Gastrocnemius medialis (tissue), 4 donors: ENCODE measurements around the gene TBL1X. TPM values are rescaled to one million over a fixed set of nuclear protein-coding genes. Genes with fewer than 3 reads are reported as not detected.

Experiments used
- ATAC-seq, 2 donors: fragments of 150-250 bp; one replicate each; pipeline ENCODE4 v1.9.1; 2016
- DNase-seq, 2 donors: peaks; one replicate each; pipeline ENCODE4 v3.0.0-alpha.2; 2019
- H3K27ac ChIP-seq, 4 donors: fragments of 200-600 bp; sonication (generic); 1 replicate in 1 of 4; 2 replicates in 3 of 4; pipeline ENCODE4 v1.5.1; 2016 to 2018; ENCODE audit warnings: mild to moderate bottlenecking in 2 of 4, moderate library complexity in 1 of 4
- H3K27me3 ChIP-seq, 3 donors: fragments of 200-600 bp; sonication (generic) in 2 of 3; 1 replicate in 1 of 3; 2 replicates in 2 of 3; pipeline versions ENCODE4 v1.5.1 to v1.6.0; 2016 to 2019; ENCODE audit warnings: mild to moderate bottlenecking in 1 of 3, moderate library complexity in 1 of 3
- H3K36me3 ChIP-seq, 2 donors: fragments of 200-600 bp; sonication (generic) in 1 of 2; one replicate each; pipeline ENCODE4 v1.5.1; 2017 to 2018
- H3K4me1 ChIP-seq, 2 donors: fragments of 200-600 bp; sonication (generic) in 1 of 2; one replicate each; pipeline ENCODE4 v1.5.1; 2016 to 2017; ENCODE audit warnings: mild to moderate bottlenecking in 2 of 2
- H3K4me3 ChIP-seq, 4 donors: fragments of 200-600 bp; sonication (generic) in 3 of 4; 1 replicate in 1 of 4; 2 replicates in 3 of 4; pipeline ENCODE4 v1.5.1; 2016 to 2019; ENCODE audit warnings: mild to moderate bottlenecking in 2 of 4
- H3K9me3 ChIP-seq, 3 donors: fragments of 200-600 bp; sonication (generic) in 2 of 3; 1 replicate in 1 of 3; 2 replicates in 2 of 3; pipeline ENCODE4 v1.5.1; 2016 to 2019
- POLR2A ChIP-seq, 2 donors: fragments of 450-650 bp; IDR thresholded peaks; one replicate each; pipeline ENCODE4 v1.6.1; 2017; ENCODE audit warnings: antibody characterized with exemption in 2 of 2, mild to moderate bottlenecking in 2 of 2, moderate library complexity in 2 of 2
- in situ Hi-C, 4 donors: fragments of 200-750 bp; cut with MboI; loops; one replicate each; pipeline versions ENCODE4 v1.15.0 to v1.8.0; 2017; ENCODE audit warnings: low sequenced_read_pairs in 4 of 4
- intact Hi-C: fragments of 100-400 bp; cut with DNase I; formaldehyde crosslinking; loops from one replicate; pipeline ENCODE4 v1.15.1; 2023; ENCODE audit warnings: low total_unique reads
- total RNA-seq, 4 donors: library from RNA; depleted of rRNA; stranded (reverse); fragments of >200 nt; gene quantifications; one replicate each; pipeline versions ENCODE4 v1.1.0 to v1.2.3, GENCODE V29; 2016
- TF ChIP-seq, protein P1 (sequence below), 5 experiments: fragments of 450-650 bp in 3 of 5; fragments of 200-600 bp in 2 of 5; sonication (generic) in 2 of 5; IDR thresholded peaks in 4 of 5; conservative IDR thresholded peaks in 1 of 5; 1 replicate in 4 of 5; 2 replicates in 1 of 5; pipeline ENCODE4 v1.5.1; 2016 to 2019; ENCODE audit warnings: antibody characterized with exemption in 5 of 5, mild to moderate bottlenecking in 3 of 5, moderate library complexity in 3 of 5

Gene TBL1X
- total RNA-seq, 4 donors from 2014 or later = 6.7 to 16.8 (median 8.0) TPM

DNA sequence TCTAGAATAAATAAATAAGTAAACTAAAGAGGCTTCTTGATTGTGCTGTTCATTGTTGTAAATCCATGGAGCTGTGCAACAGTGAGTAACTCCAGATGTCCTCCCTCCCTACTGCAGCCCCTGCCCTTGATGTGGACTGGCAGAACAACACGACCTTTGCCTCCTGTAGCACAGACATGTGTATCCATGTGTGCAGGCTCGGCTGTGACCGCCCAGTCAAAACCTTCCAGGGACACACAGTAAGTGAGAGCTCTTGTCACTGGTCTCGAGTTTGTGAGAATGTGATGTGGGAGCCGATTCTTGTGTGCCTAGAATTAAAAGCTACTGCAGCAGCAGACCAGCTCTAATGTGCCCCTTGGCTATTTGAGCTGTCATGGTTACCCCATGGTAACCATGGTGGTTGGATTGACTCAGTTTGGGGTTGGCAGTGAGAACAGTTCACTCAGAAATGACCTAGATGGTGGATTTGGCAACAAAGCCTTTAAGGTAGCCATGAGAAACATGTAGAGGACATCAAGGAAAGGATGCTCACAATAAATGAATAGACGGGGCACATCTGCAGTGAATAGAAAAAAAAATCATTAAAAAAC is 240.1 kb downstream of the TBL1X start:
- Histone ChIP-seq H3K27me3 (no peaks in the 10 kb centered on the region), H3K4me3 (no peak overlapping the region), H3K4me1 (no peaks in the 10 kb centered on the region), H3K36me3 (peaks cover 0 to 7% of the 10 kb centered on the region in 2 donors), H3K9me3 (no peaks in the 10 kb centered on the region), H3K27ac (no peak overlapping the region)
- intact Hi-C loops (loop anchor here (5.0 to 10.0 kb wide), 2 partner anchors 888 to 960 kb away; no protein-coding TSS in a partner anchor), in situ Hi-C loops (loop anchor here (10.0 to 25.0 kb wide), 4 partner anchors 740 to 943 kb away; partner anchors contain the start of gene FAM9A (in 1 of the 4))
- no peak for ATAC-seq
- no peak for DNase-seq
- TF ChIP-seq POLR2A (IDR thresholded peaks at IDR 0.05) = no peak
- TF ChIP-seq, protein P1, sequence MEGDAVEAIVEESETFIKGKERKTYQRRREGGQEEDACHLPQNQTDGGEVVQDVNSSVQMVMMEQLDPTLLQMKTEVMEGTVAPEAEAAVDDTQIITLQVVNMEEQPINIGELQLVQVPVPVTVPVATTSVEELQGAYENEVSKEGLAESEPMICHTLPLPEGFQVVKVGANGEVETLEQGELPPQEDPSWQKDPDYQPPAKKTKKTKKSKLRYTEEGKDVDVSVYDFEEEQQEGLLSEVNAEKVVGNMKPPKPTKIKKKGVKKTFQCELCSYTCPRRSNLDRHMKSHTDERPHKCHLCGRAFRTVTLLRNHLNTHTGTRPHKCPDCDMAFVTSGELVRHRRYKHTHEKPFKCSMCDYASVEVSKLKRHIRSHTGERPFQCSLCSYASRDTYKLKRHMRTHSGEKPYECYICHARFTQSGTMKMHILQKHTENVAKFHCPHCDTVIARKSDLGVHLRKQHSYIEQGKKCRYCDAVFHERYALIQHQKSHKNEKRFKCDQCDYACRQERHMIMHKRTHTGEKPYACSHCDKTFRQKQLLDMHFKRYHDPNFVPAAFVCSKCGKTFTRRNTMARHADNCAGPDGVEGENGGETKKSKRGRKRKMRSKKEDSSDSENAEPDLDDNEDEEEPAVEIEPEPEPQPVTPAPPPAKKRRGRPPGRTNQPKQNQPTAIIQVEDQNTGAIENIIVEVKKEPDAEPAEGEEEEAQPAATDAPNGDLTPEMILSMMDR (IDR thresholded peaks at IDR 0.05 in 4 of 5, conservative IDR thresholded peaks at IDR 0.05 in 1 of 5) = no peak

DNA sequence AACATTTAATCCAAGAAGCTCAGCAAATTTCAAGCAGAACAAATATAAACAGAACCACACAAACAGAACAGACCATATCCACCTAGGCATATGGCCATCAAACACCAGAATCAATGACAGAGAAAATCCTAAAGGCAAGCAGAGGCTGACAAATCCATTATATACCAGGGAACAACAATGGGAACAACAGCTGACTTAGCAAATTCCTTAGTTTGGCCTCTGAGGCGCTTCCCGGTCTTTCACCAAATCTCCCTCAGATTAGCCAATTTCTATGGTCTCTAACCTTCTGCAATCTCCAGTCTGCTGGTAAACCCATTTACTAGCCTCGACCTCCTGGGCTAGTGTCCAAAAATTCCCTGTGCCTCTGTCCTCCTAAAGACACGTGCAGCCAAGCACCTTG is 241.6 kb downstream of the TBL1X start:
- in situ Hi-C loops = loop anchor here (10.0 to 25.0 kb wide), 4 partner anchors 742 to 944 kb away; partner anchors contain the start of gene FAM9A (in 1 of the 4)
- intact Hi-C loops = loop anchor here (5.0 to 10.0 kb wide), 2 partner anchors 889 to 962 kb away; no protein-coding TSS in a partner anchor
- no peak overlapping the region for H3K4me3 ChIP-seq
- TF ChIP-seq, protein P1 (IDR thresholded peaks at IDR 0.05 in 4 of 5, conservative IDR thresholded peaks at IDR 0.05 in 1 of 5) = no peak
- H3K27ac ChIP-seq = no peak overlapping the region
- H3K4me1 ChIP-seq = no peaks in the 10 kb centered on the region
- H3K9me3 ChIP-seq = no peaks in the 10 kb centered on the region
- H3K36me3 ChIP-seq = peaks cover 0 to 7% of the 10 kb centered on the region in 2 donors
- DNase-seq (no peak), ATAC-seq (no peak)
- no peaks in the 10 kb centered on the region for H3K27me3 ChIP-seq

DNA sequence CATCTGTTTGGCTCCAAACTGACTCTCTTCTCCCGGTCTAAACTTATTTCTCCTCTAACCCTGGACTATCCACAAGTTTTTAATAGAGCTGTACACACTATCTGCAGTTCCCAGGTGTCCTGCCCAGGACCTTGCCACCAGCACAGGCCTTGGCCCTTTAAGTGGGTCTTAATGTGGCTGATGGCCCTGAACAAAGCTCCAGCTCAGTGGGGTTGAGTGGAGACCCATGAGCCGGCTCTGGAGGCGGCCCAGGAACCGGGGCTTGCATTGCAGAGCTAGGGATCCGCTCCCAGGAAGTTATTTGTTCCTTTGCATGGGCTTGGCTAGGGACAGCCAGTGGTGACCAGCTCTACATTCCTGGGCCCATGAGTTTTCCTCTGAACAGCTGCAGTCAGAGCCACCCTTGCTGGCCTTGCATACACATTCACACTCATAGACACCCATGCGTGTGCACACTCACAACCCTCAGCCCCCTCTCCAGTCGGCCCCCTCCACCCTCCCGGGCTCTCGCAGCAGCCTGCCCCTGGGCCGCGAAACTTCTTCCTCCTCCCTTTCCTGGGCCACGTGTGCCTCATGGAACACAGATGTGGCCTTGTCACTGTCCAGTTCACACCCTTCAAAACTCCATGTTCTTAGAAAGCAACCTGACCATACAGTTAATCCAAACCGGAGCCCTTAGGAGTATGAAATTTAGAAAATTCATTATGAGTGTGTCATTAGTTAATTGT is 242.6 kb downstream of the TBL1X start:
- intact Hi-C loops = loop anchor here (5.0 to 10.0 kb wide), 2 partner anchors 890 to 963 kb away; no protein-coding TSS in a partner anchor

DNA sequence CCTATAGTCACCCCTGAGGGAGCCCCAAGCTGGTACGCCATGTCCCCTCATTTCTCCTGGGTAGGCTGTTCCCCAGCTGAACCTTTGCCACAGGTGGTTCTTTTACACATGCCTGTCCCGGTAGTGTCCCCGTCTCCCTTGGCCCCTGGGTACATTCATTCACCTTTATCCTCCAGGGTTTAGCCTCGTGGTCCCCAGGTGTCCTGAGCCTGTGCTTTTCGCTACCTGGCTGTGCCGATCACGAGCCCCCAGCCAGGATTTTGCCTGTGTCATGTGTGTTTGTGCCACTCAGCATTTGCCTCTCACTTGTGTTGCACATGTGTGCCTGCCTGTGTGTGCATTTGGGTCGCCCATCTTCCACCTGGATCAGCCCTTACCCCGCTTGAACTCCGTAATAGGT is 243.2 kb downstream of the TBL1X start:
- H3K4me3 ChIP-seq = no peak overlapping the region
- TF ChIP-seq POLR2A (IDR thresholded peaks at IDR 0.05) = no peak
- TF ChIP-seq, protein P1 (IDR thresholded peaks at IDR 0.05 in 4 of 5, conservative IDR thresholded peaks at IDR 0.05 in 1 of 5) = no peak
- in situ Hi-C loops (loop anchor here (10.0 to 25.0 kb wide), 4 partner anchors 743 to 946 kb away; partner anchors contain the start of gene FAM9A (in 1 of the 4)), intact Hi-C loops (loop anchor here (5.0 to 10.0 kb wide), 2 partner anchors 891 to 963 kb away; no protein-coding TSS in a partner anchor)
- no peak for ATAC-seq
- no peaks in the 10 kb centered on the region for H3K9me3 ChIP-seq
- no peaks in the 10 kb centered on the region for H3K27me3 ChIP-seq
- DNase-seq = no peak
- peaks cover 0 to 12% of the 10 kb centered on the region in 2 donors for H3K36me3 ChIP-seq
- no peaks in the 10 kb centered on the region for H3K4me1 ChIP-seq
- H3K27ac ChIP-seq = no peak overlapping the region

More for the DNA sequence above, 242.6 kb downstream of the TBL1X start:
- DNase-seq (no peak), ATAC-seq (no peak)
- peaks cover 0 to 12% of the 10 kb centered on the region in 2 donors for H3K36me3 ChIP-seq
- in situ Hi-C loops = loop anchor here (10.0 to 25.0 kb wide), 4 partner anchors 743 to 945 kb away; partner anchors contain the start of gene FAM9A (in 1 of the 4)
- no peaks in the 10 kb centered on the region for H3K4me1 ChIP-seq
- H3K4me3 ChIP-seq = no peak overlapping the region
- H3K27ac ChIP-seq = no peak overlapping the region
- H3K9me3 ChIP-seq = no peaks in the 10 kb centered on the region
- no peak for TF ChIP-seq POLR2A (IDR thresholded peaks at IDR 0.05)
- TF ChIP-seq, protein P1 (IDR thresholded peaks at IDR 0.05 in 4 of 5, conservative IDR thresholded peaks at IDR 0.05 in 1 of 5) = no peak
- H3K27me3 ChIP-seq = no peaks in the 10 kb centered on the region
